ENCODE results near the gene STXBP6.

- TF ChIP-seq POLR2A (IDR thresholded peaks at IDR 0.05) (no peak), CTCF (IDR thresholded peaks at IDR 0.05) (no peak)
These were observed 205.9 kb downstream of the STXBP6 start for GRCh38 chr14:24844011-24844410.
